Left ventricle myocardium inferior (tissue), 1 donor: ENCODE data around the gene PSG6. TPM values are rescaled to one million over a fixed set of nuclear protein-coding genes. Genes with fewer than 3 reads are reported as not detected.
A peak's percentile ranks its signal among the peaks of the same experiment; 100 is the strongest.
"Not testable (repeated sequence)": the region's sequence is repeated elsewhere in the genome, so short reads cannot be mapped to it uniquely, and the experiment has no call there.

Experiments
- DNase-seq: peaks from one replicate; pipeline ENCODE4 v3.0.0-alpha.2; 2020
- H3K27ac ChIP-seq: fragments of 200-600 bp; replicated peaks from 2 replicates; pipeline ENCODE4 v1.8.0; 2021
- H3K27me3 ChIP-seq: fragments of 200-600 bp; 2 replicates; pipeline ENCODE4 v1.8.0; 2021; ENCODE audit warnings: low read depth
- H3K36me3 ChIP-seq: fragments of 200-600 bp; 2 replicates; pipeline ENCODE4 v1.8.0; 2021
- H3K4me1 ChIP-seq: fragments of 200-600 bp; 2 replicates; pipeline ENCODE4 v1.8.0; 2021
- H3K4me3 ChIP-seq: fragments of 200-600 bp; 2 replicates; pipeline ENCODE4 v1.8.0; 2021; ENCODE audit warnings: mild to moderate bottlenecking, moderate library complexity
- H3K9me3 ChIP-seq: fragments of 200-600 bp; replicated peaks from 2 replicates; pipeline ENCODE4 v1.8.0; 2021
- CTCF ChIP-seq: fragments of 200-600 bp; IDR thresholded peaks from 2 replicates; pipeline ENCODE4 v1.8.0; 2021; ENCODE audit warnings: antibody characterized with exemption, mild to moderate bottlenecking, borderline replicate concordance
- intact Hi-C: fragments of 100-400 bp; cut with micrococcal nuclease; formaldehyde crosslinking; loops from one replicate; pipeline ENCODE4 v1.11.0; 2022
- long read RNA-seq: library from polyadenylated mRNA; unstranded; transcript quantifications from one replicate; pipeline ENCODE4 v2.0.0, GENCODE V29; 2021
- total RNA-seq: library from RNA; stranded (reverse); fragmentation: NEBNext Ultra II Directional; extraction: Animal tissue kit (Norgen Biotek cat#: 25700); gene quantifications from one replicate; pipeline ENCODE4 v1.2.1, GENCODE V29; 2021
- donor health status: DM: no; HTN: yes; CAD: no; lungs with severe emphysema.

PSG6 gene
- not detected for total RNA-seq
- long read RNA-seq, result 0 reads

GRCh38 chr19:42917634-42918033 is at the start of gene PSG6:
TSS of gene PSG6 (minus strand) at chr19:42917894. CDS start at chr19:42917792, 102 bp downstream.
- intact Hi-C loops, result not testable (repeated sequence)

GRCh38 chr19:42965176-42965575 is 47.5 kb upstream of the PSG6 start:
- no peak for TF ChIP-seq CTCF
- Histone ChIP-seq H3K9me3 (no peaks in the 10 kb centered on the region), H3K4me1 (no peaks in the 10 kb centered on the region), H3K27me3 (peaks cover 23% of the 10 kb centered on the region), H3K27ac (no peak overlapping the region), H3K4me3 (no peak overlapping the region), H3K36me3 (no peaks in the 10 kb centered on the region)
- DNase-seq, result no peak
- intact Hi-C loops, result no loop called here

More at GRCh38 chr19:42917634-42918033, at the start of gene PSG6:
- H3K9me3 ChIP-seq, H3K27ac ChIP-seq, H3K4me3 ChIP-seq, H3K4me1 ChIP-seq, H3K36me3 ChIP-seq, DNase-seq: not testable (repeated sequence)
- H3K27me3 ChIP-seq, result peaks cover 22% of the 10 kb centered on the region

- H3K9me3 ChIP-seq, result no peaks in the 10 kb centered on the region
- intact Hi-C loops, result no loop called here
- TF ChIP-seq CTCF, result no peak
These were observed 43.4 kb upstream of the PSG6 start for GRCh38 chr19:42961119-42961518.

GRCh38 chr19:42952126-42952525 is 34.4 kb upstream of the PSG6 start:
- H3K4me3 ChIP-seq, H3K27ac ChIP-seq, H3K4me1 ChIP-seq, DNase-seq, intact Hi-C loops, H3K9me3 ChIP-seq, H3K36me3 ChIP-seq: not testable (repeated sequence)
- peaks cover 17% of the 10 kb centered on the region for H3K27me3 ChIP-seq

More at GRCh38 chr19:42961119-42961518, 43.4 kb upstream of the PSG6 start:
- no peaks in the 10 kb centered on the region for H3K36me3 ChIP-seq
- no peak overlapping the region for H3K4me3 ChIP-seq
- peaks cover 12% of the 10 kb centered on the region for H3K27me3 ChIP-seq
- no peak overlapping the region for H3K27ac ChIP-seq
- H3K4me1 ChIP-seq, result no peaks in the 10 kb centered on the region
- no peak for DNase-seq

GRCh38 chr19:42951476-42951875 is 33.8 kb upstream of the PSG6 start:
- intact Hi-C loops, H3K27ac ChIP-seq, H3K4me1 ChIP-seq, H3K4me3 ChIP-seq, H3K9me3 ChIP-seq, DNase-seq, H3K36me3 ChIP-seq: not testable (repeated sequence)
- peaks cover 19% of the 10 kb centered on the region for H3K27me3 ChIP-seq

GRCh38 chr19:42942187-42942789 is 24.6 kb upstream of the PSG6 start:
- intact Hi-C loops, result no loop called here
- Histone ChIP-seq H3K27ac (no peak overlapping the region), H3K27me3 (peaks cover 48% of the 10 kb centered on the region)

GRCh38 chr19:42937107-42937506 is 19.4 kb upstream of the PSG6 start, which contains the start of gene PSG7:
TSS of gene PSG7 (minus strand) at chr19:42937207. CDS start at chr19:42937076, 131 bp downstream.
- H3K27ac ChIP-seq, H3K4me1 ChIP-seq, H3K9me3 ChIP-seq, DNase-seq, intact Hi-C loops, H3K36me3 ChIP-seq, H3K4me3 ChIP-seq: not testable (repeated sequence)
- H3K27me3 ChIP-seq, result peaks cover 25% of the 10 kb centered on the region

More at GRCh38 chr19:42942187-42942789, 24.6 kb upstream of the PSG6 start:
- Histone ChIP-seq H3K9me3 (no peaks in the 10 kb centered on the region), H3K36me3 (no peaks in the 10 kb centered on the region), H3K4me3 (no peak overlapping the region), H3K4me1 (no peaks in the 10 kb centered on the region)
- peak; percentile 56 for TF ChIP-seq CTCF
- DNase-seq, result no peak

GRCh38 chr19:42934726-42935125 is 17.0 kb upstream of the PSG6 start:
- DNase-seq, H3K36me3 ChIP-seq, H3K4me3 ChIP-seq, H3K27ac ChIP-seq, H3K9me3 ChIP-seq, intact Hi-C loops, H3K4me1 ChIP-seq: not testable (repeated sequence)
- peaks cover 14% of the 10 kb centered on the region for H3K27me3 ChIP-seq

GRCh38 chr19:42934183-42934582 is 16.5 kb upstream of the PSG6 start:
- H3K4me1 ChIP-seq, H3K4me3 ChIP-seq, H3K36me3 ChIP-seq, H3K9me3 ChIP-seq, intact Hi-C loops, H3K27ac ChIP-seq, DNase-seq: not testable (repeated sequence)
- peaks cover 14% of the 10 kb centered on the region for H3K27me3 ChIP-seq

GRCh38 chr19:42933412-42933811 is 15.7 kb upstream of the PSG6 start:
- intact Hi-C loops, H3K4me3 ChIP-seq, H3K36me3 ChIP-seq, H3K4me1 ChIP-seq, H3K9me3 ChIP-seq, H3K27me3 ChIP-seq, DNase-seq, H3K27ac ChIP-seq: not testable (repeated sequence)

- intact Hi-C loops, H3K9me3 ChIP-seq, H3K4me1 ChIP-seq, H3K27me3 ChIP-seq, DNase-seq, H3K36me3 ChIP-seq, H3K27ac ChIP-seq, H3K4me3 ChIP-seq: not testable (repeated sequence)
These were observed 14.9 kb upstream of the PSG6 start for GRCh38 chr19:42932485-42933101.
